Measurements from ENCODE around the gene AMPD3. TPM values are rescaled to one million over a fixed set of nuclear protein-coding genes. Genes with fewer than 3 reads are reported as not detected.

Gene AMPD3
- total RNA-seq, 1 donor from 2014 or later, result 6.8 TPM

- no peaks in the 10 kb centered on the region for H3K36me3 Mint-ChIP-seq
- DNase-seq (ENCODE audit: low spot score in 2 of 2, unreplicated experiment in 2 of 2), result no peak
- no peaks in the 10 kb centered on the region for H3K4me1 Mint-ChIP-seq
- no peak overlapping the region for H3K27ac Mint-ChIP-seq
- TF ChIP-seq, protein P1, sequence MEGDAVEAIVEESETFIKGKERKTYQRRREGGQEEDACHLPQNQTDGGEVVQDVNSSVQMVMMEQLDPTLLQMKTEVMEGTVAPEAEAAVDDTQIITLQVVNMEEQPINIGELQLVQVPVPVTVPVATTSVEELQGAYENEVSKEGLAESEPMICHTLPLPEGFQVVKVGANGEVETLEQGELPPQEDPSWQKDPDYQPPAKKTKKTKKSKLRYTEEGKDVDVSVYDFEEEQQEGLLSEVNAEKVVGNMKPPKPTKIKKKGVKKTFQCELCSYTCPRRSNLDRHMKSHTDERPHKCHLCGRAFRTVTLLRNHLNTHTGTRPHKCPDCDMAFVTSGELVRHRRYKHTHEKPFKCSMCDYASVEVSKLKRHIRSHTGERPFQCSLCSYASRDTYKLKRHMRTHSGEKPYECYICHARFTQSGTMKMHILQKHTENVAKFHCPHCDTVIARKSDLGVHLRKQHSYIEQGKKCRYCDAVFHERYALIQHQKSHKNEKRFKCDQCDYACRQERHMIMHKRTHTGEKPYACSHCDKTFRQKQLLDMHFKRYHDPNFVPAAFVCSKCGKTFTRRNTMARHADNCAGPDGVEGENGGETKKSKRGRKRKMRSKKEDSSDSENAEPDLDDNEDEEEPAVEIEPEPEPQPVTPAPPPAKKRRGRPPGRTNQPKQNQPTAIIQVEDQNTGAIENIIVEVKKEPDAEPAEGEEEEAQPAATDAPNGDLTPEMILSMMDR (IDR thresholded peaks at IDR 0.05; ENCODE audit: unreplicated experiment), result no peak
- H3K4me3 Mint-ChIP-seq, result no peak overlapping the region
- no peaks in the 10 kb centered on the region for H3K9me3 Mint-ChIP-seq
- H3K27me3 Mint-ChIP-seq (ENCODE audit: low read depth), result no peaks in the 10 kb centered on the region
Measured at GRCh38 chr11:10486161-10486840, 31.2 kb downstream of the AMPD3 start.

DNA sequence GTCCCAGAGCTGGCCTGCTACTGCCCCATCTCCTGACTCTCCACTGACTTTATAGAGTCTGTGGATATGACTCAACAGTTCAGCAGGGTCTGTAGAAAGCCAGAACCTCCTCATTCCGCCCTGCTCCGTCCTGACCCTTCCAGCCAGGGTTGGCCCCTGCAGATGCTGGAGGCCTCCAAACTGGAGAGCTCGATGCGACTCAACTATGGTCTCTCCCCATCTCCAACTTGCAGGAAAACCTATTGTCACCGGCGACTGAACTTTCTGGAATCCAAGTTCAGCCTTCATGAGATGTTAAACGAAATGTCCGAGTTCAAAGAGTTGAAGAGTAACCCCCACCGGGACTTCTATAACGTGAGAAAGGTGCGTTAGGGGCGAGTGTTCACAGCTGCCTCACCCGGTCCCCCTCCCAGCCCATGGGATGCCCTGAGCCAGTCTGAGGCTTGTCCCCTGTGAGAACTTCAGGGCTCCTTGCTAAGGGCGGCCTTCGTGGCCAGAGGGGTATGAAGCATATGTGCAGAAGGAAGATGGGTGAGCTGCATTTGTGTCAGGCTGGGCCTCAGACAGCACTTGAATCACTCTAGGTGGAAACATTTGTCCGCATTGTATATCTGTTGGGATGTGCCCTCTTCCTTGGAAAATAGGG is 32.1 kb downstream of the AMPD3 start:
- DNase-seq (ENCODE audit: low spot score in 2 of 2, unreplicated experiment in 2 of 2), result peak in 1 of 2 experiments; percentile 24
- H3K27me3 Mint-ChIP-seq (ENCODE audit: low read depth), result no peaks in the 10 kb centered on the region
- TF ChIP-seq, protein P1 (IDR thresholded peaks at IDR 0.05; ENCODE audit: unreplicated experiment), result no peak

DNA sequence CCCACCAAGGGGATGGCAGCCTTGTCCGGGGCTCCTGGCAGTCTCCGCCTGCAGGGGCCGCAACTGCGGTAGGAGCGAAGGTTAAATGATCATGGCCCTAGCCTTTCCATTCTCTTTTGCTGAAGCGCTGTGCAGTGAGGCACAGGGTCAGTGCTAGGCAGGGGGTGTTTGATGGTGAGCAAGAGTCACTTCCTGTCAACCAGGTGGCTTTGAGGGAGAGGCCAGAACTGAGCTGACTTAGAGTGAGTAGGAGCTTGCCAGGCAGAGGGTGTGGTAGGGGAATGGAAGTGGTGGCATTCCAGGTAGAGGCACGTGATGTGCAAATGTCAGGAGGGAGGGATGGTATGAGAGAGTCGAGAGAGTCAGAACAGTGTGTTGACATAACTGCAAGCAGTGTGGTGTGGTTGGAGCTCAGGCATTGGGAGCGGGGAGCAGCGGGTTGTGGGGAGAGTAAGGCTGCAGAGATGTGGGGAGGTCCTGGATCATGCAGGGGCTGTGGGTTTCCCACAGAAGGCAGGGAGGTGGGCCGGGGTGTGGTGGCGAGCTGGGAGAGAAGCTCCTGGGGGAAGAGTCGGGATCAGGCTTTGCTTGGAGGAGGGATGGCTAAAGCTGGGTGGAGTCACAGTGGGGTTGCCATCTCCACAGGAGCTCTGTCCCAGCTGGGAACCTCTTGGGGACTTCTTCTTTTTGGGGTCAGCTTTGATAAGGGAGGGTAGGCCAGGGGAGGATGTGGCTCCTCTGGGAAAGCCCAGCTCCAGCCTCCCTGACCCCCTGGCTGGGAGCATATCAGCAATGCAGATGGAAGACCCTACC is 33.3 kb downstream of the AMPD3 start:
- Mint-ChIP-seq H3K36me3 (peaks cover 9% of the 10 kb centered on the region), H3K4me3 (no peak overlapping the region), H3K27me3 (ENCODE audit: low read depth) (no peaks in the 10 kb centered on the region), H3K9me3 (no peaks in the 10 kb centered on the region), H3K27ac (no peak overlapping the region), H3K4me1 (no peaks in the 10 kb centered on the region)
- DNase-seq (ENCODE audit: low spot score in 2 of 2, unreplicated experiment in 2 of 2), result peak in 1 of 2 experiments; percentile 29
- TF ChIP-seq, protein P1 (IDR thresholded peaks at IDR 0.05; ENCODE audit: unreplicated experiment), result no peak

More for the DNA sequence above, 32.1 kb downstream of the AMPD3 start:
- H3K4me1 Mint-ChIP-seq, result no peaks in the 10 kb centered on the region
- H3K9me3 Mint-ChIP-seq, result no peaks in the 10 kb centered on the region
- H3K36me3 Mint-ChIP-seq, result peaks cover 2% of the 10 kb centered on the region
- no peak overlapping the region for H3K4me3 Mint-ChIP-seq
- H3K27ac Mint-ChIP-seq, result no peak overlapping the region

- no peaks in the 10 kb centered on the region for H3K27me3 Mint-ChIP-seq (ENCODE audit: low read depth)
- H3K4me3 Mint-ChIP-seq, result no peak overlapping the region
- DNase-seq (ENCODE audit: low spot score in 2 of 2, unreplicated experiment in 2 of 2), result peak in 1 of 2 experiments; percentile 30
- TF ChIP-seq, protein P1 (IDR thresholded peaks at IDR 0.05; ENCODE audit: unreplicated experiment), result no peak
- H3K27ac Mint-ChIP-seq, result no peak overlapping the region
- H3K36me3 Mint-ChIP-seq, result peaks cover 13% of the 10 kb centered on the region
- H3K9me3 Mint-ChIP-seq, result peaks cover 4% of the 10 kb centered on the region
- no peaks in the 10 kb centered on the region for H3K4me1 Mint-ChIP-seq
Measured at GRCh38 chr11:10488934-10489691, 34.0 kb downstream of the AMPD3 start.

DNA sequence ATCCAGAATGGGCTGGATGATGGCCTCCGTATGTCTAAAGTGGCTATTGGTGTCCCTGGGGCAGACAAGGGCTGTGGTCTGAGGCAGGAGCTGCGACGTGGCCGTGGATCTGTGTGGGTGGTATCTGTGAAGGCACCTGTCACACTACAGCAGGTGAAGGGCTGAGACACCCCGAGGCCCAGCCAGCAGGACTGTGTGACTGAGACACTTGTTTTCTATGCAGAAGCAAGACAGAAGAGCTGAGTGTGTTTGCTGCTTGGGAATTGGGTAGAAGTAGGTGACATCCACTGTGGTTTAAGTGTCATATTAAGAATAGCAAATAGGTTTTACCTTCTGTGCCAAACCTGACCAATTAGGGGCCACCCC is 35.0 kb downstream of the AMPD3 start:
- Mint-ChIP-seq H3K4me3 (no peak overlapping the region), H3K27me3 (ENCODE audit: low read depth) (no peaks in the 10 kb centered on the region), H3K36me3 (peaks cover 18% of the 10 kb centered on the region), H3K4me1 (no peaks in the 10 kb centered on the region), H3K9me3 (peaks cover 5% of the 10 kb centered on the region), H3K27ac (no peak overlapping the region)
- DNase-seq (ENCODE audit: low spot score in 2 of 2, unreplicated experiment in 2 of 2), result no peak
- TF ChIP-seq, protein P1 (IDR thresholded peaks at IDR 0.05; ENCODE audit: unreplicated experiment), result no peak

All from mesothelial cell of epicardium (in vitro differentiated cells).